Uterus (tissue), 4 donors: Measurements from ENCODE around the gene SLC2A6. TPM values are rescaled to one million over a fixed set of nuclear protein-coding genes. Genes with fewer than 3 reads are reported as not detected.

ENCODE experiments used
- DNase-seq, 2 donors: peaks; one replicate each; pipeline ENCODE4 v3.0.0-alpha.2; 2019 to 2020
- H3K27ac ChIP-seq, 2 donors: fragments of 200-600 bp; sonication (generic); 1 replicate in 1 of 2; 2 replicates in 1 of 2; pipeline ENCODE4 v1.5.1; 2016 to 2018
- H3K27me3 ChIP-seq, 2 donors: fragments of 200-600 bp; sonication (generic); one replicate each; pipeline ENCODE4 v1.5.1; 2018 to 2019; ENCODE audit warnings: control low read depth in 1 of 2
- H3K36me3 ChIP-seq, 2 donors: fragments of 200-600 bp; sonication (generic); one replicate each; pipeline ENCODE4 v1.5.1; 2019; ENCODE audit warnings: control low read depth in 1 of 2
- H3K4me1 ChIP-seq, 2 donors: fragments of 200-600 bp; sonication (generic); one replicate each; pipeline ENCODE4 v1.5.1; 2018 to 2019; ENCODE audit warnings: control low read depth in 1 of 2
- H3K4me3 ChIP-seq, 2 donors: fragments of 200-600 bp; sonication (generic); 1 replicate in 1 of 2; 2 replicates in 1 of 2; pipeline ENCODE4 v1.5.1; 2018 to 2019; ENCODE audit warnings: mild to moderate bottlenecking in 1 of 2
- H3K9me3 ChIP-seq, 2 donors: fragments of 200-600 bp; sonication (generic); one replicate each; pipeline ENCODE4 v1.5.1; 2019; ENCODE audit warnings: control low read depth in 1 of 2
- CTCF ChIP-seq, 4 experiments: fragments of 200-600 bp in 2 of 4; fragments of 450-650 bp in 2 of 4; sonication (generic) in 2 of 4; IDR thresholded peaks; one replicate each; pipeline ENCODE4 v1.5.1; 2016 to 2019; ENCODE audit warnings: antibody characterized with exemption in 4 of 4, mild to moderate bottlenecking in 2 of 4, moderate library complexity in 1 of 4
- POLR2A ChIP-seq, 2 donors: fragments of 450-650 bp; IDR thresholded peaks; one replicate each; pipeline ENCODE4 v1.6.1; 2016; ENCODE audit warnings: antibody characterized with exemption in 2 of 2, mild to moderate bottlenecking in 1 of 2, moderate library complexity in 1 of 2
- intact Hi-C: fragments of 100-400 bp; cut with DNase I; formaldehyde crosslinking; loops from one replicate; pipeline ENCODE4 v1.15.1; 2023; ENCODE audit warnings: low total_unique reads
- total RNA-seq, 4 donors: library from RNA; depleted of rRNA in 3 of 4; stranded (reverse); fragments of >200 nt in 3 of 4; gene quantifications; one replicate each; pipeline versions ENCODE4 v1.1.0 to v1.2.4, GENCODE V29; 2014 to 2023
- donor health status: DM: yes; HTN: yes; CAD: no.

The SLC2A6 gene
- total RNA-seq, 4 donors from 2014 or later, result 0.26 to 11.5 (median 2.1) TPM

GRCh38 chr9:133484671-133485437 is 6.0 kb upstream of the SLC2A6 start:
- H3K27ac ChIP-seq, result no peak overlapping the region
- no peaks in the 10 kb centered on the region for H3K27me3 ChIP-seq
- H3K9me3 ChIP-seq, result no peaks in the 10 kb centered on the region
- H3K4me1 ChIP-seq, result no peaks in the 10 kb centered on the region
- TF ChIP-seq CTCF (IDR thresholded peaks at IDR 0.05) (no peak), POLR2A (IDR thresholded peaks at IDR 0.05) (no peak)
- H3K36me3 ChIP-seq, result no peaks in the 10 kb centered on the region
- intact Hi-C loops, result loop anchor here (5.0 kb wide), 2 partner anchors 78 to 298 kb away; no protein-coding TSS in a partner anchor
- H3K4me3 ChIP-seq, result no peak overlapping the region
- no peak for DNase-seq

DNA sequence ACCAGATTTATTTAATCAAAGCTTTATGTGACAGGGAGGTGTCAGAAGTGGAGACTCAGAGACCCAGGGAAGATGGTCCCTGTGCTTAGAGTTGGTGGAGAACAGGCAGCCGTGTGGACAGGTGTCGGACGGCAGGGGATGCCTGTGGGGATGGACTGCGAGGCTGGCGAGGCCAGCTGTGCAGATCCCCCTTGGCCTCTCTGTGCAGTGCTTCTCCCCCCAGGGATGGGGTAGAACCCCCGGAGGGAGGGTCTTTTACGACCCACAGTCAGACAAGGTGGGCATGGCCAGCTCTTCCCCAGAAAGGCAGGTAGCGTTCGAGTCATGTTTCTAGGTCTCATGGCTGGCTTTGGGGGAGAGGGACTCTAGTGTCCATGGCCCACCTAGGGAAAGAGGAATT is 4.7 kb upstream of the SLC2A6 start:
- H3K4me1 ChIP-seq, result peaks cover 0 to 3% of the 10 kb centered on the region in 2 donors
- no peak overlapping the region for H3K27ac ChIP-seq
- intact Hi-C loops, result no loop called here
- no peak for TF ChIP-seq POLR2A (IDR thresholded peaks at IDR 0.05)
- TF ChIP-seq CTCF (IDR thresholded peaks at IDR 0.05), result no peak
- no peak overlapping the region for H3K4me3 ChIP-seq
- no peaks in the 10 kb centered on the region for H3K9me3 ChIP-seq
- H3K36me3 ChIP-seq, result no peaks in the 10 kb centered on the region
- no peaks in the 10 kb centered on the region for H3K27me3 ChIP-seq
- DNase-seq, result no peak

DNA sequence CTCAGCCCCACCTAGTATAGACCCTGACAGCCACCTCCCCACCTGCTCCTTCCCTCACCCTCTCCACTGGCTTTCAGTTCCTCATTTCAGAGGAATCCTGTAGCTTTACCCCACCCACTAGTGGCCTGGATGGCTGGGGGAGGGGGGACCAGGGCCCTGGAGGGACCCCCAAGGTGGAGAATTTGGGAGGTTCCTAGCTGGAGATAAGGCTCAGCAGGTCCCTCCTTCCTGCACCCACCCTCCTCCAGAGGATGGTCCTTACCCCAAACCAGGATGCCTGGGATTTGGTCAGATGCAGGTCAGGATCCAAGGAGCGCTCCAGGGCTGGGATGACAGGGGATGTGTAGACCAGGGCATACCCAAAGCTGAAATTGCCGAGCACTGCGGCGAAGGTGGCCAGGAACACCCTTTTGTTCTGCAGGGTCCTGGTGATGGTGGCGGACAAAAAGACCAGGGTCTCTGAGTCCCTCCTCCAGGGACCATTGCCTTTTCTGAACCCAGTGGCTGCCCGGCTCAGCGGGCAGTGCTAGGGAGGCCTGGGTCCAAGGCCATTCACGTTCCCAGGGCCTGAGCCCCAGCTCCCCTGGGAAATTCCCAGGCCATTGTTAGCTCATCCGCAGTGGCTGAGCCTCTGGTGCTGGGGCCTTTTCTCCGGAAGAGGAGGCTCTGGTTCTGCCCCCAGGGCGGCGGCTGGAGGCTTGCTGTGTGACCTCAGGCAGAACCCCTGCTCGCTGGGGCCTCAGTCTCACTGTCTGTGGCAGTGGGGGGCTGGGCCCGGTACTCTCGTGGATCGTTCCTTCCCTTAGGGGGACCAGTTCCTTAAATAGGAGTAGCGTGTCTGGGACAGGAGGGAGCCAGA is 678 bp downstream of the SLC2A6 start:
- H3K36me3 ChIP-seq, result no peaks in the 10 kb centered on the region
- H3K4me3 ChIP-seq, result peak overlapping the region; percentile 33 to 42
- intact Hi-C loops, result no loop called here
- no peak for DNase-seq
- H3K27me3 ChIP-seq, result no peaks in the 10 kb centered on the region
- no peak for TF ChIP-seq POLR2A (IDR thresholded peaks at IDR 0.05)
- no peak for TF ChIP-seq CTCF (IDR thresholded peaks at IDR 0.05)
- no peaks in the 10 kb centered on the region for H3K9me3 ChIP-seq
- H3K4me1 ChIP-seq, result peaks cover 0 to 5% of the 10 kb centered on the region in 2 donors
- H3K27ac ChIP-seq, result peak overlapping the region; percentile 57 to 58

DNA sequence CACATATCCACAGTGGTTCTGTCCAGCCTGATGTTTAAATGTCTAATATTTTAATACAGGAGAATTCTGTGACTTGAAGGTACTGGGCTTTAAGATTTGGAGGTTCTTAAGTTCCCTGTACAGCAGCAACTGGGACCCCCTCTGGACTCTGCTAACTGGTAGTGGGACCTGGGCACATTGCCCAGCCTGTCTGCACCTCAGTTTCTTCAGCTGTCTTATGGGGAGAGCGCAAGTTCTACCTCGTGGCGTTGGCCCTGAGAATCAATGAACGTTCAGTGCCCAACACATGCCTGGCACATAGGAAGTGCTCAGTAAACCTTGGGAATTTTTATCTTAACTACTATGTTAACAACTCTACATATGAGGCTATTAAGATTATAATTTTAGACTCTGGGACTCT is 1.4 kb downstream of the SLC2A6 start:
- no peak for TF ChIP-seq CTCF (IDR thresholded peaks at IDR 0.05)
- TF ChIP-seq POLR2A (IDR thresholded peaks at IDR 0.05), result no peak
- Histone ChIP-seq H3K36me3 (no peaks in the 10 kb centered on the region), H3K4me3 (no peak overlapping the region), H3K4me1 (peaks cover 0 to 5% of the 10 kb centered on the region in 2 donors), H3K27me3 (no peaks in the 10 kb centered on the region), H3K27ac (no peak overlapping the region), H3K9me3 (no peaks in the 10 kb centered on the region)
- no peak for DNase-seq
- intact Hi-C loops, result no loop called here

- Histone ChIP-seq H3K27me3 (no peaks in the 10 kb centered on the region), H3K4me1 (peaks cover 0 to 5% of the 10 kb centered on the region in 2 donors), H3K4me3 (no peak overlapping the region), H3K9me3 (no peaks in the 10 kb centered on the region), H3K27ac (no peak overlapping the region), H3K36me3 (no peaks in the 10 kb centered on the region)
- TF ChIP-seq POLR2A (IDR thresholded peaks at IDR 0.05) (no peak), CTCF (IDR thresholded peaks at IDR 0.05) (no peak)
- DNase-seq, result no peak
- intact Hi-C loops, result no loop called here
Measured at GRCh38 chr9:133476941-133477340, 2.0 kb downstream of the SLC2A6 start.
